Gastroesophageal sphincter (tissue), 3 donors: ENCODE measurements around the gene PHKA1.

Experiments
- EP300 ChIP-seq: sonication (generic); formaldehyde crosslinking; IDR thresholded peaks from one replicate; pipeline ENCODE4 v1.6.1; 2017; ENCODE audit warnings: antibody characterized with exemption, mild to moderate bottlenecking
- TF ChIP-seq, protein P1 (sequence below), 4 experiments: fragments of 200-600 bp in 2 of 4; fragments of 450-650 bp in 2 of 4; sonication (generic) in 1 of 4; IDR thresholded peaks; one replicate each; pipeline ENCODE4 v1.5.1; 2017 to 2019; ENCODE audit warnings: antibody characterized with exemption in 4 of 4, mild to moderate bottlenecking in 2 of 4, moderate library complexity in 2 of 4

DNA sequence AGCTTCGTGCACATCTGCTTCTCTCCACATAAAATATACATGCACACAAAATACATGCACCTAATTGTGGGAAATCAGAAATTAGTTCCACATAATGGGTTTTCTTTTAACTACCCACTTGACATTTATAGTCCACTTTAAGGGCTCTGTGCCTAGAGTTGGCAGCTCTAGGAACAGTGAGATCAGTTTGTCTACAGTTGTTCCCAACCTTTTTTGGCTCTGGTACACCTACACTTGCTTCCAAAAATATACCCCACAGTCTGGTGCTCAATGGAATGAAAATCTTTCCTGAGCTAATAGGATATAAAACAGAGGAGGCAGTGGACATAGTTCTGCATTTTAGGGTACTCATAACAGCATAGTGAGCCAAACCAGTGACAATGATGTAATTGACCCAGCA lies 177.6 kb downstream of the PHKA1 start:
- TF ChIP-seq, protein P1, sequence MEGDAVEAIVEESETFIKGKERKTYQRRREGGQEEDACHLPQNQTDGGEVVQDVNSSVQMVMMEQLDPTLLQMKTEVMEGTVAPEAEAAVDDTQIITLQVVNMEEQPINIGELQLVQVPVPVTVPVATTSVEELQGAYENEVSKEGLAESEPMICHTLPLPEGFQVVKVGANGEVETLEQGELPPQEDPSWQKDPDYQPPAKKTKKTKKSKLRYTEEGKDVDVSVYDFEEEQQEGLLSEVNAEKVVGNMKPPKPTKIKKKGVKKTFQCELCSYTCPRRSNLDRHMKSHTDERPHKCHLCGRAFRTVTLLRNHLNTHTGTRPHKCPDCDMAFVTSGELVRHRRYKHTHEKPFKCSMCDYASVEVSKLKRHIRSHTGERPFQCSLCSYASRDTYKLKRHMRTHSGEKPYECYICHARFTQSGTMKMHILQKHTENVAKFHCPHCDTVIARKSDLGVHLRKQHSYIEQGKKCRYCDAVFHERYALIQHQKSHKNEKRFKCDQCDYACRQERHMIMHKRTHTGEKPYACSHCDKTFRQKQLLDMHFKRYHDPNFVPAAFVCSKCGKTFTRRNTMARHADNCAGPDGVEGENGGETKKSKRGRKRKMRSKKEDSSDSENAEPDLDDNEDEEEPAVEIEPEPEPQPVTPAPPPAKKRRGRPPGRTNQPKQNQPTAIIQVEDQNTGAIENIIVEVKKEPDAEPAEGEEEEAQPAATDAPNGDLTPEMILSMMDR (IDR thresholded peaks at IDR 0.05) = no peak
- no peak for TF ChIP-seq EP300
